HEK293 (cell line): ENCODE results near the gene SEC62.

Experiments used
- CTCF ChIP-seq: fragments of 450-650 bp; formaldehyde crosslinking; IDR thresholded peaks from 2 replicates; pipeline ENCODE4 v1.5.1; 2016; ENCODE audit warnings: missing biosample characterization, missing genetic modification characterization
- GLI4 ChIP-seq: fragments of 450-650 bp; formaldehyde crosslinking; IDR thresholded peaks from 2 replicates; pipeline ENCODE4 v1.5.1; 2016; ENCODE audit warnings: missing biosample characterization, missing genetic modification characterization
- PATZ1 ChIP-seq: fragments of 450-650 bp; formaldehyde crosslinking; IDR thresholded peaks from 2 replicates; pipeline ENCODE4 v1.5.1; 2016; ENCODE audit warnings: missing biosample characterization, missing genetic modification characterization
- SETDB1 ChIP-seq: IDR thresholded peaks from one replicate; pipeline ENCODE4 v1.6.1; 2017; ENCODE audit warnings: mild to moderate bottlenecking, low read length, moderate library complexity, mixed read lengths; ENCODE audit not compliant: insufficient read length
- TCF7L2 ChIP-seq: IDR thresholded peaks from 2 replicates; pipeline ENCODE4 v1.6.1; 2011; ENCODE audit warnings: low read depth, mild to moderate bottlenecking, inconsistent platforms, low read length, moderate library complexity, borderline replicate concordance
- ZFP41 ChIP-seq: fragments of 450-650 bp; formaldehyde crosslinking; IDR thresholded peaks from 2 replicates; pipeline ENCODE4 v1.5.1; 2016; ENCODE audit warnings: missing biosample characterization, missing genetic modification characterization, borderline replicate concordance
- ZNF155 ChIP-seq: fragments of 450-650 bp; formaldehyde crosslinking; IDR thresholded peaks from 2 replicates; pipeline ENCODE4 v1.5.1; 2016; ENCODE audit warnings: missing biosample characterization, missing genetic modification characterization
- ZNF175 ChIP-seq: fragments of 450-650 bp; formaldehyde crosslinking; IDR thresholded peaks from 2 replicates; pipeline ENCODE4 v1.5.1; 2016; ENCODE audit warnings: missing biosample characterization, missing genetic modification characterization
- ZNF335 ChIP-seq: fragments of 450-650 bp; formaldehyde crosslinking; conservative IDR thresholded peaks from 2 replicates; pipeline ENCODE4 v1.5.1; 2016; ENCODE audit warnings: missing biosample characterization, missing genetic modification characterization
- ZNF580 ChIP-seq: fragments of 450-650 bp; formaldehyde crosslinking; IDR thresholded peaks from 2 replicates; pipeline ENCODE4 v1.5.1; 2016; ENCODE audit warnings: missing biosample characterization, missing genetic modification characterization
- ZNF639 ChIP-seq: fragments of 450-650 bp; formaldehyde crosslinking; IDR thresholded peaks from 2 replicates; pipeline ENCODE4 v1.5.1; 2016; ENCODE audit warnings: missing biosample characterization, missing genetic modification characterization
- ZNF837 ChIP-seq: fragments of 450-650 bp; formaldehyde crosslinking; IDR thresholded peaks from 2 replicates; pipeline ENCODE4 v1.5.1; 2016; ENCODE audit warnings: missing biosample characterization, missing genetic modification characterization
- TF ChIP-seq, protein P1 (sequence below): fragments of 450-650 bp; formaldehyde crosslinking; conservative IDR thresholded peaks from 2 replicates; pipeline ENCODE4 v1.5.1; 2016; ENCODE audit warnings: low read depth, missing biosample characterization, missing genetic modification characterization

DNA sequence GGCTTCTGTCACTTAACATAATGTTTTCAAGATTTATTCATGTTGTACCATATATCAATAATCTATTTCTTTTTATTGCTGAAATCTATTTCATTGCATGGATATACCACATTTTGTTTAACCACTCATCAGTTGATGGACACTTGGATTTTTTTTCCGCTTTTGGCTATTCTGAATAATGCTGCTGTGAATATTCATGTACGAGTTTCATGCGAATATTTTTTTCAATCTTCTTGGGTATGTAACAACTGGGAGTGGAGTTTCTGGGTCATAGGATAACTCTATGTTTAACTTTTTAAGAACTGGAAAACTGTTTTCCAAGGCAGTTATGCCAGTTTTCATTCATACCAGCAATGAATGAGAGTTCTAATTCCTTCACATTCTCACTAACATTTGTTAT, 49.5 kb downstream of the SEC62 start:
- TF ChIP-seq ZNF175 (no peak), ZNF837 (no peak), ZNF335 (tag by site-specific recombination) (no peak), ZNF155 (no peak), GLI4 (tag by site-specific recombination) (no peak), PATZ1 (tag by site-specific recombination) (no peak), CTCF (tag by site-specific recombination) (no peak), ZFP41 (tag by site-specific recombination) (no peak), ZNF639 (tag by site-specific recombination) (no peak), SETDB1 (no peak), TCF7L2 (no peak), ZNF580 (tag by site-specific recombination) (no peak)
- TF ChIP-seq, protein P1, sequence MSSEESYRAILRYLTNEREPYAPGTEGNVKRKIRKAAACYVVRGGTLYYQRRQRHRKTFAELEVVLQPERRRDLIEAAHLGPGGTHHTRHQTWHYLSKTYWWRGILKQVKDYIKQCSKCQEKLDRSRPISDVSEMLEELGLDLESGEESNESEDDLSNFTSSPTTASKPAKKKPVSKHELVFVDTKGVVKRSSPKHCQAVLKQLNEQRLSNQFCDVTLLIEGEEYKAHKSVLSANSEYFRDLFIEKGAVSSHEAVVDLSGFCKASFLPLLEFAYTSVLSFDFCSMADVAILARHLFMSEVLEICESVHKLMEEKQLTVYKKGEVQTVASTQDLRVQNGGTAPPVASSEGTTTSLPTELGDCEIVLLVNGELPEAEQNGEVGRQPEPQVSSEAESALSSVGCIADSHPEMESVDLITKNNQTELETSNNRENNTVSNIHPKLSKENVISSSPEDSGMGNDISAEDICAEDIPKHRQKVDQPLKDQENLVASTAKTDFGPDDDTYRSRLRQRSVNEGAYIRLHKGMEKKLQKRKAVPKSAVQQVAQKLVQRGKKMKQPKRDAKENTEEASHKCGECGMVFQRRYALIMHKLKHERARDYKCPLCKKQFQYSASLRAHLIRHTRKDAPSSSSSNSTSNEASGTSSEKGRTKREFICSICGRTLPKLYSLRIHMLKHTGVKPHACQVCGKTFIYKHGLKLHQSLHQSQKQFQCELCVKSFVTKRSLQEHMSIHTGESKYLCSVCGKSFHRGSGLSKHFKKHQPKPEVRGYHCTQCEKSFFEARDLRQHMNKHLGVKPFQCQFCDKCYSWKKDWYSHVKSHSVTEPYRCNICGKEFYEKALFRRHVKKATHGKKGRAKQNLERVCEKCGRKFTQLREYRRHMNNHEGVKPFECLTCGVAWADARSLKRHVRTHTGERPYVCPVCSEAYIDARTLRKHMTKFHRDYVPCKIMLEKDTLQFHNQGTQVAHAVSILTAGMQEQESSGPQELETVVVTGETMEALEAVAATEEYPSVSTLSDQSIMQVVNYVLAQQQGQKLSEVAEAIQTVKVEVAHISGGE: no peak
